HUES64 (cell line): ENCODE data around the gene PLAAT2.
"Not testable (repeated sequence)": the region's sequence is repeated elsewhere in the genome, so short reads cannot be mapped to it uniquely, and the experiment has no call there.

Experiments used
- H3K27ac ChIP-seq: 2 replicates; pipeline ENCODE4 v1.7.0; 2013; ENCODE audit warnings: low read depth, low read length, inconsistent platforms
- H3K27me3 ChIP-seq: 2 replicates; pipeline ENCODE4 v1.6.1; 2013; ENCODE audit warnings: mild to moderate bottlenecking, low read length; ENCODE audit not compliant: insufficient read depth
- H3K36me3 ChIP-seq: 2 replicates; pipeline ENCODE4 v1.6.1; 2013; ENCODE audit warnings: mild to moderate bottlenecking, low read length; ENCODE audit not compliant: insufficient read depth
- H3K4me1 ChIP-seq: 2 replicates; pipeline ENCODE4 v1.6.1; 2013; ENCODE audit warnings: mild to moderate bottlenecking, low read length, moderate library complexity; ENCODE audit not compliant: insufficient read depth
- H3K4me3 ChIP-seq: 2 replicates; pipeline ENCODE4 v1.5.1; 2013; ENCODE audit warnings: mild to moderate bottlenecking, low read length, moderate library complexity
- H3K9ac ChIP-seq: 2 replicates; pipeline ENCODE4 v1.6.1; 2013; ENCODE audit warnings: mild to moderate bottlenecking, low read depth, low read length
- H3K9me3 ChIP-seq: 2 replicates; pipeline ENCODE4 v1.6.1; 2013; ENCODE audit warnings: low read depth, low read length; ENCODE audit not compliant: insufficient read depth
- WGBS: fragments of 150-250, 120-280 bp; methylation state at CpG from one replicate; pipeline ENCODE4 v1.1.7; 2013; ENCODE audit warnings: missing lambda C conversion rate; 5-methylcytosine and 5-hydroxymethylcytosine counted together

The PLAAT2 gene

DNA sequence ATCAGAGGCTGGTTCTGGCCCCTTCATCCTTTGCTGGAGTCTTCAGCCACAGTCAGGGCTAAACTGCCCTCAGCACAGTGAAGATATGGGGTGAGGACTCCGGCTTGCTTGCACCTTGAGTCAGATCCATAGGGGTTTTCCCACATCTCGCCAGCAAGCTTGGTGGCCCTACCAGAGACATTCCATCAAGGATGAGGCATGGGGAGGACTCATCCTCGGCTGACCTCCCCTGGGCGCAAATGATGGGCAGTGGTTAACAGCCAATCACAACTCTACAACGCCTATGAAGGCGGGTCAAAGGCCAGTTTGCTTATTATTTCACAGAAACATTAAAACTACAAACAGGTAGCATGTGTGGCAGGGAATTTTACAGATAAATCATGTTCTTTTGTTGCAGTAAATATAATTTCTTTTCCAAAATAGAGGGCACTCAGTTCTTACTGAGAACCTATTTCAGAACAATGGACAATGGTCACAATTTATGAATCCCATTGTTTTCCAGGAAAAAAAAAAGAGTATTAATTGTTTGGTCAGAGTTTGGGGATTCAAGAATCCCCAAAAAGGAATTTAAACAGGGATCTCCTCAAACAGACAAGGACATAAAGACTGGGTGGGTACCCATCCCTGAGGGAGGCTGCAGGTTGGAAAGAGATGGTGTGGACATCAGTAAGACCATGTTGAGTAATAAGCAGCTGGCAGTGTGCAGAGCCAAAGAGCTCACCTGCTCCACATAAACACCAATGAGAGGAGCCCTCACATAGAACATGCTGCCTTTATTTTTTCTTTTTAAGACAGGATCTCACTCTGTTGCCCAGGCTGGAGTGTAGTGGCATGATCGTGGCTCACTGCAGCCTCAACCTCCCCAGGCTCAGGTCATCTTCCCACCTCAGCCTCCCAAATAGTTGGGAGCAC is 36.3 kb upstream of the PLAAT2 start:
- H3K27me3 ChIP-seq, result no peaks in the 10 kb centered on the region
- no peaks in the 10 kb centered on the region for H3K9me3 ChIP-seq
- H3K36me3 ChIP-seq, result peaks cover 27% of the 10 kb centered on the region
- WGBS, result 94% methylated on average over 6 of the region's 7 CpGs
- H3K4me3 ChIP-seq, result no peak overlapping the region
- no peak overlapping the region for H3K9ac ChIP-seq
- peaks cover 8% of the 10 kb centered on the region for H3K4me1 ChIP-seq
- no peak overlapping the region for H3K27ac ChIP-seq

DNA sequence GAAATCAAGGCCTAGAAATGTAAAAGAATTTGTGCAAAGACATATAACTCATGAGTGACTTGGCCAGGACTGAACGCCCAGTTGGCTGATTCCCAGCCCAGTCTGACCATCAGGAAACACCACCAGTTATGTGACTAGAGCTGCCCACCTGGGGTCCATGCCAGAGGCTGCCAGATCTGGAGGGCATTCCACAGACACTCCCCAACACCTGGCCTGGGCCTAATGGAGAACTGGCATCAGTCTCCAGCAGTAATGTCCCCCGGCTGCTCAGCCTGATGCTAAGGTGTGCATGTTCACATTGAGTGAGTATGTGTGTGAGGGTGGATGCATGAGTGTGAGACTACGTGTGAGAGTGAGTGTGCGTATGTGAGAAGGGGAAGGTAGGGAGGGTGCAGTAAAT is 35.4 kb upstream of the PLAAT2 start:
- H3K4me1 ChIP-seq, result peaks cover 5% of the 10 kb centered on the region
- no peaks in the 10 kb centered on the region for H3K27me3 ChIP-seq
- WGBS, result 88% methylated on average over 4 of the region's 4 CpGs
- H3K9ac ChIP-seq, result no peak overlapping the region
- peaks cover 30% of the 10 kb centered on the region for H3K36me3 ChIP-seq
- no peaks in the 10 kb centered on the region for H3K9me3 ChIP-seq
- H3K4me3 ChIP-seq, result no peak overlapping the region
- H3K27ac ChIP-seq, result no peak overlapping the region

DNA sequence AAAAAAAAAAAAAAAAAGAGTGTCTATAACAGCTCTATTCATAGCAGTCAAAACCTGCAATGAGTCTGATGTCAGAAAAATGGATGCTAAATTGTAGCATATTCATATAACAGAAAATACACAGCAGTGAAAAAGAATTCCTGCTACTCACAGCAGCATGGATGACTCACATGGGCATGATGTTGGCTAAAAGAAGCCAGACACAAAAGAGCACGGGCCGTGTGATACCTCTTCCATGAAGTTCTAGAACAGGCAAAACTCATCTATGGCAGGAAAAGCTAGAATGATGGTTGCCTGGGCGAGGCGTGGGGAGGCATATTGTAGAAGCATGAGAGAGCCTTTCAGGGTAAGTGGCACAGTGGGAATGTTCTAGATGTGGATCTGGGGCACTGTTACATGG is 32.1 kb upstream of the PLAAT2 start:
- 93% methylated on average over 4 of the region's 4 CpGs for WGBS
- Histone ChIP-seq H3K9me3 (no peaks in the 10 kb centered on the region), H3K9ac (no peak overlapping the region), H3K36me3 (peaks cover 57% of the 10 kb centered on the region), H3K27me3 (no peaks in the 10 kb centered on the region), H3K4me1 (no peaks in the 10 kb centered on the region), H3K27ac (no peak overlapping the region), H3K4me3 (no peak overlapping the region)

DNA sequence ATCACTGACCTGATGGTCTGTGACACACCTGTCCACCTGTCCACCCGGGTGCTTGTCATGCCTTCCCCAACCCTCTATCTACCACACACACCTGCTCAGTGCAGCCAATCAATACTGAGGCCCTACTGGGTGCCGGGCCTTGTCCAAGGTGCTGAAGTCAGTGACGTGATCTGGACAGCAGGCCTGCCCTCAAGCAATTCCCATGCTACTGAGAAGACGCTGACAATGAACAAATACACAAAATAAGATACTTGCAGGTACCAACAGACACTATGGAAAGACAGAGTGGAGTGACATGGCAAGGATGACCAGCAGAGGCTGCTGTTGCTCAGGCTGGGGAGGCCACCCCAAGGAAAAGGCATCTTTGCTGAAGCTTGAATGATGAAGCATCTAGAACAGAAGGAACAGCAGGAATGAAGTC is 29.8 kb upstream of the PLAAT2 start:
- H3K4me1 ChIP-seq, result no peaks in the 10 kb centered on the region
- 77% methylated on average over 4 of the region's 4 CpGs for WGBS

DNA sequence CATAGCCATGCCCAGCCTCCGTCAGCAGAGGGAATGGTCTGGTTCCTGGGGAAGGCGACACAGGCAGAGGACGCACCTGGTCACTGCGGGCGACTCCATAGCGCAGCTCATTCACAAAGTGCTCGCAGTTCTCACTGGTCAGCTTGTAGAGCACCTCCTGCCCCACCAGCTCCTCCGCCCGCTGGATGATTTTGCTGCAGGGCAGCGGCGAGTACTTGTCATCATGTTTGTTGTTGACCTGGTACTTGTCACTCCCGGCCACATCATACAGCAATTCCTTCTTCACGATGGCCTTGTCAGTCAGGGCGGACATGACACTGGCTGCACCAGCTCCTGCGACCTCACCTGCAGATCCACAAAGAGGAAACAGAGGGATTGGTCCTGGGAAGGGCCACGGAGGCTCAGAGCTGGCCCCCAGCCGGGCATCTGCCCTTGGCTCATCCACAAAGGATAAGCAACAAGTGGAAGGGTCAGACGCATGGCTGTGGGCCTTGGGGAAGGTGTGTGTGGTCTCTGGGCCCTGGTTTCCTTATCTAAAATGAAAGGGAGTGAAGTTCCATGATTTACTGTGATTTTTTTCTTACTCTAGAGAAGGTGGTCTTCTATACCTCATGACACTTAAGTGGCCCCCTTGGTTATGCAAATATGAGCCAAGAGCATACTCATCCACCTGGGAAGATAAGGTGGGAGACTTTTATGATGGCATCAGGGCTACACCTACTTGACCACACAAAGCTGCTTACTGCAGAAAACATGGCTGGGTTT is 27.0 kb upstream of the PLAAT2 start:
- H3K27me3 ChIP-seq, result no peaks in the 10 kb centered on the region

More for the DNA sequence above, 29.8 kb upstream of the PLAAT2 start:
- H3K36me3 ChIP-seq, result peaks cover 74% of the 10 kb centered on the region
- no peaks in the 10 kb centered on the region for H3K27me3 ChIP-seq
- H3K27ac ChIP-seq, result no peak overlapping the region
- H3K9ac ChIP-seq, result no peak overlapping the region
- no peak overlapping the region for H3K4me3 ChIP-seq
- no peaks in the 10 kb centered on the region for H3K9me3 ChIP-seq

DNA sequence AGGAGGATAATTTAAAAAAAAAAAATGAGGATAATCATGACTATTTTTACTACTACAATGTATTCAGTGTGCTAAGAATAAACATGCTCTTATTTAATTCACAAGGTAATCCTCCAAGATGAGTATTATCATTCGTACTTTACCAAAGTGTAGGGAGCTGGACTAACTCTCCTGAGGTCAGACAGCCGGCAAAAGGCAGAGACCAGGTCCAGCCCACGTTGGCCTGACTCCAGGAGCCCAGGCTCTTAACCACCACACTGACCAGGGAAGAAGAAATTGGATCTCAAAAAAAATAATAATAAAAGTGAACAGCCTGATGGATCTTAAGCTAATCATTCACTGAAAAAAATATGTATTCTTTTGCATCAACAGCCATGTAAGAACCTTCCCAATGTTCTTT is 25.8 kb upstream of the PLAAT2 start:
- peaks cover 86% of the 10 kb centered on the region for H3K36me3 ChIP-seq

More for the DNA sequence above, 27.0 kb upstream of the PLAAT2 start:
- no peaks in the 10 kb centered on the region for H3K9me3 ChIP-seq
- H3K9ac ChIP-seq, result no peak overlapping the region
- H3K4me3 ChIP-seq, result no peak overlapping the region
- no peak overlapping the region for H3K27ac ChIP-seq
- no peaks in the 10 kb centered on the region for H3K4me1 ChIP-seq
- 94% methylated on average over 18 of the region's 18 CpGs for WGBS
- peaks cover 77% of the 10 kb centered on the region for H3K36me3 ChIP-seq

DNA sequence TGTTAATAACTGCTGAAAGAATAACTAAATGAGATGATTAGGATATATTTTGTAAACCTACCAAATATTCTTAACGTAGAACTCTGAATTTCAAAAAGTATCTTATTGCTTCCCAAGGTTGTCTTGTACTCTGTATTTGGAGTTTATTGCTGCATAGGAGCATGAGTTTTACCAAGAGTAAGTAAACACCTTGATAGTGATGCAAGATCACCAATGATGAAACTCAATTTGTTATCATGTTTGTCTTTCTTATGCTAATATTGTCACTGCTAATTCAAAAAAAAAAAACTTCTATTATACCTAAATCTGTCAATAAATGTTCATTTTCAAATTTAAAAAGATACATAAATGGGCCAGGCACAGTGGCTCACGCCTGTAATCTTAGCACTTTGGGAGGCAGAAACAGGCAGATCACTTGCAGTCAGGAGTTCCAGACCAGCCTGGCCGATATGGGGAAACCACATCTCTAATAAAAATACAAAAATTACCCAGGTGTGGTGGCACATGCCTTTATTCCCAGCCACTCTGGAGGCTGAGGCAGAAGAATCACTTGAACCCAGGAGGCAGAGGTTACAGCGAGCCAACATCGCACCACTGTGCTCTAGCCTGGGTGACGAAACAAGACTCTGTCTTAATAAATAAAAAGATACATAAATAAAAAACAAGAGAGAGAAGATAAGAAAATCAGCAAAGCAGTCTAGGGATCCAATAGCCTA is 23.4 kb upstream of the PLAAT2 start:
- no peak overlapping the region for H3K27ac ChIP-seq
- 98% methylated on average over 4 of the region's 6 CpGs for WGBS
- H3K9me3 ChIP-seq, result peaks cover 13% of the 10 kb centered on the region
- no peaks in the 10 kb centered on the region for H3K4me1 ChIP-seq
- no peak overlapping the region for H3K4me3 ChIP-seq
- H3K27me3 ChIP-seq, result no peaks in the 10 kb centered on the region
- no peak overlapping the region for H3K9ac ChIP-seq
- peaks cover 92% of the 10 kb centered on the region for H3K36me3 ChIP-seq

More for the DNA sequence above, 25.8 kb upstream of the PLAAT2 start:
- WGBS, result 95% methylated on average over 3 of the region's 3 CpGs
- Histone ChIP-seq H3K27me3 (no peaks in the 10 kb centered on the region), H3K4me1 (no peaks in the 10 kb centered on the region), H3K4me3 (no peak overlapping the region), H3K27ac (no peak overlapping the region), H3K9ac (no peak overlapping the region), H3K9me3 (no peaks in the 10 kb centered on the region)

DNA sequence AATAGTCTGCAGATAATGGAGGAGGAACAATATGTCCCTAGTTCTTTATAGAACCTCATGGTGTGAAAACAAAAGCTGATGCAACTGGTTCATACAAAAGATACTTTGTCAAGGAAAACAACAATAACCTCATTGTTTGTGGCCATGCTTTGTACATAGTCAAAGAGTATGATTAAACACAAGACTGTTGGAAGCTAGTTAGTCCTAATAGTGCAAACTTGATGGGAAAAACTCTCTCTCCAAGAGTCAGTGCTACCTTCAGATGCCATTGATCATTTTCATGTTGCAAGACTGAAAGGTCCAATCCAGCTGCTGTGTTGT is 20.1 kb upstream of the PLAAT2 start:
- H3K4me1 ChIP-seq, result no peaks in the 10 kb centered on the region
- H3K27me3 ChIP-seq, result no peaks in the 10 kb centered on the region
- 0 out of 2 replicates have a peak overlapping the region, but pooled peaks have one; percentile 3 for H3K27ac ChIP-seq
- peaks cover 75% of the 10 kb centered on the region for H3K36me3 ChIP-seq
- peaks cover 29% of the 10 kb centered on the region for H3K9me3 ChIP-seq
- no peak overlapping the region for H3K9ac ChIP-seq
- no peak overlapping the region for H3K4me3 ChIP-seq

DNA sequence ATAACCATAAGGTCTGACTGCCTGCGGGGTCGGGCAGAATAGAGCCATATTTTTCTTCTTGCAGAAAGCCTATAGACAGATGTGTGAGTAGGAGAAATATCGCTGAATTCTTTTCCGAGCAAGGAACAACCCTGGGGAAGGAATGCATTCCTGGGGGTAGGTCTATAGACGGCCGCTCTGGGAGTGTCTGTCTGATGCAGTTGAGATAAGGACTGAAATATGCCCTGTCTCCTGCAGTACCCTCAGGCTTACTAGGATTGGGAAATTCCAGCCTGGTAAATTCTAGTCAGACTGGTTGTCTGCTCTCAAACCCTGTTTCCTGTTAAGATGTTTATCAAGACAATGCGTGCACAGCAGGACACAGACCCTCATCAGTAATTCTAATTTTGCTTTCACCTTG is 18.0 kb upstream of the PLAAT2 start:
- H3K4me1 ChIP-seq, H3K9ac ChIP-seq, H3K27me3 ChIP-seq, H3K27ac ChIP-seq, H3K4me3 ChIP-seq: not testable (repeated sequence)
- peaks cover 70% of the 10 kb centered on the region for H3K36me3 ChIP-seq
- WGBS, result 90% methylated on average over 7 of the region's 7 CpGs
- H3K9me3 ChIP-seq, result peaks cover 29% of the 10 kb centered on the region

DNA sequence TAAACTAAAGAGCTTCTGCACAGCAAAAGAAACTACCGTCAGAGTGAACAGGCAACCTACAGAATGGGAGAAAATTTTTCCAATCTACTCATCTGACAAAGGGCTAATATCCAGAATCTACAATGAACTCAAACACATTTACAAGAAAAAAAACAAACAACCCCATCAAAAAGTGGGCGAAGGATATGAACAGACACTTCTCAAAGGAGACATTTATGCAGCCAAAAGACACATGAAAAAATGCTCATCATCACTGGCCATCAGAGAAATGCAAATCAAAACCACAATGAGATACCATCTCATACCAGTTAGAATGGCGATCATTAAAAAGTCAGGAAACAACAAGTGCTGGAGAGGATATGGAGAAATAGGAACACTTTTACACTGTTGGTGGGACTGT is 15.7 kb upstream of the PLAAT2 start:
- Histone ChIP-seq H3K36me3 (peaks cover 73% of the 10 kb centered on the region), H3K9me3 (peaks cover 29% of the 10 kb centered on the region)
- H3K4me1 ChIP-seq, H3K4me3 ChIP-seq, H3K9ac ChIP-seq, H3K27ac ChIP-seq, H3K27me3 ChIP-seq: not testable (repeated sequence)
- 83% methylated on average over 1 of the region's 3 CpGs for WGBS
